Pancreas (tissue), 10 donors: ENCODE measurements around the gene RIPOR3. TPM values are rescaled to one million over a fixed set of nuclear protein-coding genes. Genes with fewer than 3 reads are reported as not detected.
A peak's percentile ranks its signal among the peaks of the same experiment; 100 is the strongest.

Experiments used
- ATAC-seq, 4 donors: fragments of 200-7000 bp; cut with Tn5 transposase; one replicate each; pipeline versions ENCODE4 v1.8.0 to v1.9.1; 2020; ENCODE audit warnings: mild to moderate bottlenecking in 4 of 4, moderate library complexity in 4 of 4
- DNase-seq, 6 donors: peaks; one replicate each; pipeline ENCODE4 v3.0.0-alpha.2; 2020
- FAIRE-seq: peaks from 2 replicates; lab custom pipeline; 2012; peaks lifted over from hg19 to GRCh38; lab: Jason Lieb, UNC
- H3K27ac ChIP-seq, 4 donors: fragments of 200-600 bp; sonication (generic); 1 replicate in 3 of 4; 2 replicates in 1 of 4; pipeline versions ENCODE4 v1.5.0 to v1.8.0; 2020
- H3K27me3 ChIP-seq, 4 donors: fragments of 200-600 bp; one replicate each; pipeline ENCODE4 v1.8.0; 2021
- H3K36me3 ChIP-seq, 3 donors: fragments of 200-600 bp; sonication (generic) in 1 of 3; one replicate each; pipeline versions ENCODE4 v1.5.0 to v1.8.0; 2020 to 2021
- H3K4me1 ChIP-seq, 3 donors: fragments of 200-600 bp; one replicate each; pipeline ENCODE4 v1.8.0; 2021
- H3K4me3 ChIP-seq, 4 donors: fragments of 200-600 bp; sonication (generic) in 2 of 4; one replicate each; pipeline versions ENCODE4 v1.5.0 to v1.8.0; 2020 to 2021
- H3K9me3 ChIP-seq, 4 donors: fragments of 200-600 bp; one replicate each; pipeline ENCODE4 v1.8.0; 2021
- WGBS, 2 donors: extraction: QIAGEN DNeasy Blood & Tissue Kit; methylation state at CpG; one replicate each; pipeline ENCODE4 v1.1.7; 2013; 5-methylcytosine and 5-hydroxymethylcytosine counted together
- intact Hi-C, 3 donors: fragments of 100-400 bp; cut with DNase I; formaldehyde crosslinking; loops; one replicate each; pipeline versions ENCODE4 v1.11.1 to v1.14.2; 2022
- polyA plus RNA-seq, 2 donors: library from polyadenylated mRNA; stranded (reverse); fragments of 200-250 nt; gene quantifications; one replicate each; pipeline ENCODE4 v1.2.3, GENCODE V29; 2013
- total RNA-seq, 6 donors: library from RNA; stranded (reverse); fragmentation: NEBNext Ultra II Directional in 4 of 6; extraction: Animal tissue kit (Norgen Biotek cat#: 25700) in 4 of 6; gene quantifications; one replicate each; pipeline versions ENCODE4 v1.2.1 to v1.2.4, GENCODE V29; 2021 to 2023
- TF ChIP-seq, protein P1 (sequence below), 4 donors: fragments of 200-600 bp; sonication (generic) in 3 of 4; IDR thresholded peaks; one replicate each; pipeline versions ENCODE4 v1.5.0 to v1.8.0; 2021; ENCODE audit warnings: antibody characterized with exemption in 4 of 4
- donor health status: healthy with polysubstance abuse.
- donor health status: DM: no; HTN: no; CAD: no; lungs with moderate emphysema.
- donor health status: DM: no; HTN: no; CAD: no.
- donor health status: control.
- donor health status: control.
- donor health status: Bipolar disorder and iron deficiency.
- donor health status: DM: yes; HTN: yes; CAD: no.
- donor health status: DM: no; HTN: no; CAD: no.
- donor health status: DM: no; HTN: no; CAD: no.
- donor health status: DM: yes; HTN: yes; CAD: no.

RIPOR3 gene
- total and polyA plus RNA-seq, 8 donors: 0.67 to 11.3 (median 2.1) TPM

DNA sequence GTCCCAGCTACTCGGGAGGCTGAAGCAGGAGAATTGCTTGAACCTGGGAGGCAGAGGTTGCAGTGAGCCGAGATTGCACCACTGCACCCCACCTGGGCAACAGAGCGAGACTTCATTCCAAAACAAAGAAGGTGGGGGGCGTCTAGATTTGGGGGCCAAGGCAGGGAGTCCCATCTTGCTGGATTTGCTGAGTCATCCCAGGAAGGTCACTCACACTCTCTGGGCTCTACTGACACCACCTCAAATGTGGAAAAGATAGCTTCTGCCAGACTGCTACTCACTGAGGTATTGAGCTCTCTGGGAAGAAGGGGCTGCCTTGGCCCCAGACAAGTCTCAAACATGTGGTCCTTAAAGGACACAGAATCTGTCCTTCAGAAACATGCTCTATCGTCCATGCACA is 74.3 kb downstream of the RIPOR3 start:
- no peak for FAIRE-seq
- no peak for ATAC-seq
- 86 to 92% methylated on average over 5 of the region's 5 CpGs for WGBS, 2 donors
- TF ChIP-seq, protein P1, sequence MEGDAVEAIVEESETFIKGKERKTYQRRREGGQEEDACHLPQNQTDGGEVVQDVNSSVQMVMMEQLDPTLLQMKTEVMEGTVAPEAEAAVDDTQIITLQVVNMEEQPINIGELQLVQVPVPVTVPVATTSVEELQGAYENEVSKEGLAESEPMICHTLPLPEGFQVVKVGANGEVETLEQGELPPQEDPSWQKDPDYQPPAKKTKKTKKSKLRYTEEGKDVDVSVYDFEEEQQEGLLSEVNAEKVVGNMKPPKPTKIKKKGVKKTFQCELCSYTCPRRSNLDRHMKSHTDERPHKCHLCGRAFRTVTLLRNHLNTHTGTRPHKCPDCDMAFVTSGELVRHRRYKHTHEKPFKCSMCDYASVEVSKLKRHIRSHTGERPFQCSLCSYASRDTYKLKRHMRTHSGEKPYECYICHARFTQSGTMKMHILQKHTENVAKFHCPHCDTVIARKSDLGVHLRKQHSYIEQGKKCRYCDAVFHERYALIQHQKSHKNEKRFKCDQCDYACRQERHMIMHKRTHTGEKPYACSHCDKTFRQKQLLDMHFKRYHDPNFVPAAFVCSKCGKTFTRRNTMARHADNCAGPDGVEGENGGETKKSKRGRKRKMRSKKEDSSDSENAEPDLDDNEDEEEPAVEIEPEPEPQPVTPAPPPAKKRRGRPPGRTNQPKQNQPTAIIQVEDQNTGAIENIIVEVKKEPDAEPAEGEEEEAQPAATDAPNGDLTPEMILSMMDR (IDR thresholded peaks at IDR 0.05): no peak
- no peaks in the 10 kb centered on the region for H3K9me3 ChIP-seq
- H3K27ac ChIP-seq: no peak overlapping the region
- H3K27me3 ChIP-seq: no peaks in the 10 kb centered on the region
- no peak overlapping the region for H3K4me3 ChIP-seq
- intact Hi-C loops: no loop called here
- H3K36me3 ChIP-seq: no peaks in the 10 kb centered on the region
- H3K4me1 ChIP-seq: no peaks in the 10 kb centered on the region
- no peak for DNase-seq

DNA sequence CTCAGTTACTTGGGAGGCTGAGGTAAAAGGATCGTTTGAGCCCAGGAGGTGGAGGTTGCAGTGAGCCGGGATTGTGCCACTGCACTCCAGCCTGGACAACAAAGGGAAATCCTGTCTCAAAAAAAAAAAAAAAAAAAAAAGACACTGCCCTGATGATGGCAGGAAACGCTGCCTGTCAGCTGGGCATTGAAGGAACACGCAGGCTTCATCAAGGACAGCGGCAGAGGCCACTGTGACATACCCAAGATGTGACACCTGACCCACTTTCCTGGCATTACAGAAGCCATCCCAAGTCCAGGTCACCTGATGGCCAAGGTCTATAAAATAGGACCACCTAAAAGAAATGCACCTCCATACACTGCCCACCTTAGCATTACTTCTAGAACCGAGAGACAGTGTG is 75.9 kb downstream of the RIPOR3 start:
- Histone ChIP-seq H3K27me3 (no peaks in the 10 kb centered on the region), H3K9me3 (no peaks in the 10 kb centered on the region), H3K36me3 (no peaks in the 10 kb centered on the region), H3K27ac (no peak overlapping the region), H3K4me1 (no peaks in the 10 kb centered on the region), H3K4me3 (no peak overlapping the region)
- WGBS, 2 donors: 86 to 93% methylated on average over 6 of the region's 6 CpGs
- DNase-seq: no peak
- ATAC-seq: no peak
- intact Hi-C loops: no loop called here
- no peak for FAIRE-seq
- TF ChIP-seq, protein P1 (IDR thresholded peaks at IDR 0.05): no peak

DNA sequence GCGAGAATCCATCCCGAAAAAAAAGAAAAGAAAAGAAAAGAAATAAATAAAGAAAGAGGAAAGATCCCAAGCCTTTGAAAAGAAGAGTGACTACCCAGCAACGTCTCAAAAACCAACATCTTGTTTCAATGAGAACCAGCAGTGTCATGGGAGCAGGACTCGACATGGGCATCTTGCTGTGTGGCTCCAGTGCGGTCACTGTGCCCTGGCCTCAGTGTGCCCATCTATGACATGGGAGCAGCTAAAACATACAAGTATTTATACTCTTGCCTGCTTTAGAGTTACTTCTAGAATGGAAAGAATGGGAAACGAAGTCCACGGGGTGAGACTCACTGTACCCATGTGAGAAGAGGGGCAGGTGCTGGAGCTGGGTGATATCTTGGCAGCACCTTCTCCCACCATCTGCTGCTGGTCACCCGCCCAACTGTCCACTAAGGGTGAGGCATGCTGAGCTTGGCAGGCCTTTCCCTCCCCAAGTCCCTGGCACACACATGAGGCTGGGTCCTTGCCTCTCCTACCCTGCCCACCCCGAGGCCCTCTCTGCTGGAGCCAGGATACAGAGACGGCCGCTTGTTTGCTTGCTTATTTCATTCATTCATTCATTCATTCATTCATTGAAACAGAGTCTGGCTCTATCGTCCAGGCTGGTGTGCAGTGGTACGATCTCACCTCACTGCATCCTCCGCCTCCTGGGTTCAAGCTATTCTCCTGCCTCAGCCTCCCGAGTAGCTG is 77.7 kb downstream of the RIPOR3 start:
- 70 to 71% methylated on average over 15 of the region's 15 CpGs for WGBS, 2 donors
- TF ChIP-seq, protein P1 (IDR thresholded peaks at IDR 0.05): no peak
- peak; percentile 41 to 80 (median 63) for ATAC-seq
- Histone ChIP-seq H3K9me3 (no peaks in the 10 kb centered on the region), H3K27me3 (no peaks in the 10 kb centered on the region), H3K4me3 (no peak overlapping the region), H3K36me3 (no peaks in the 10 kb centered on the region), H3K4me1 (no peaks in the 10 kb centered on the region), H3K27ac (no peak overlapping the region)
- intact Hi-C loops: no loop called here
- peak in 1 of 6 donors; percentile 42 for DNase-seq
- FAIRE-seq: no peak

DNA sequence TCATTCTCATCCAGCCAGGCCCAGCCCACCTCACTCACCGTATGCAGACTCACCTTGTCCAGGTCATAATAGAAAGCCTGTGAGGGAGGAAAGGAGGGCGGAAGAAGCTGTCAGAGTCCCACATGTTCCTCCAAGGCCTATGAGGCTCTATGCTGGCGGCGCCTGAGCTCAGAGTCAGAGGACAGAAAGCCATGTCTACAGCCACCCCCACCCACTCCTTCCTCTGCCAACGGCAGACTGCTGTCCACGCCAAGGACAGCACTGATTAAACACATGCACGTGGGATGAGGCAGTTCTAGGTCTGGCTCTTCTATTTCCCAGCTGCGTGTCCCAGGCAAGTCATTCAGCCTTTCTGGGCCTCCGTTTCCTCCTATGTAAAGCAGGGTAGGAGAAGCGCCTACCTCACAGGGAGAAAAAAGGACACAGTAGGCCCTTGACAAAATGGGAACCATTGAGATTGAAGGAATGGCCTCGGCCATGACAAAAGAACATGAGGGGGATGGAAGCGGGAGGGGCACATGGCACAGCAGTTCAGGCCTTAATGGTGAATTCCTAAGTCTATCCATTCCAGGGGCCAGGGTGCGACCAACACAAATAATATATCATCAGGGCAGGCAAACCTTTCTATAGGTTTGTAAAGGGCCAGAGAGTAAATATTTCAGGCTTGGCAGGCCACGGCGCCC is 80.1 kb downstream of the RIPOR3 start:
- Histone ChIP-seq H3K4me1 (no peaks in the 10 kb centered on the region), H3K27ac (no peak overlapping the region), H3K4me3 (no peak overlapping the region), H3K9me3 (no peaks in the 10 kb centered on the region), H3K27me3 (no peaks in the 10 kb centered on the region), H3K36me3 (no peaks in the 10 kb centered on the region)
- TF ChIP-seq, protein P1 (IDR thresholded peaks at IDR 0.05): no peak
- intact Hi-C loops: no loop called here
- WGBS, 2 donors: 72 to 76% methylated on average over 15 of the region's 15 CpGs
- no peak for FAIRE-seq
- no peak for DNase-seq
- peak in 2 of 4 donors; percentile 26 to 34 for ATAC-seq
